B cell (primary cell): ENCODE results near the gene FYN. TPM values are rescaled to one million over a fixed set of nuclear protein-coding genes. Genes with fewer than 3 reads are reported as not detected.

Source experiments
- ATAC-seq: fragments of 200-7000 bp; cut with Tn5 transposase; one replicate; pipeline ENCODE4 v1.10.0; 2021; ENCODE audit warnings: low read depth, mild to moderate bottlenecking, moderate number of reproducible peaks, moderate library complexity
- CTCF ChIA-PET: fragments of 350-600 bp; sonication (Branson Sonifier 250); formaldehyde crosslinking; loops from one replicate; lab custom pipeline; 2021; ENCODE audit warnings: antibody characterized with exemption, inconsistent platforms; lab: Charles Lee
- POLR2A ChIA-PET: fragments of 350-600 bp; sonication (Branson Sonifier 250); formaldehyde crosslinking; loops from one replicate; lab custom pipeline; 2021; ENCODE audit warnings: antibody characterized with exemption; lab: Charles Lee
- DNase-seq: peaks from one replicate; pipeline ENCODE4 v3.0.0; 2013
- H2AFZ ChIP-seq: 2 replicates; pipeline ENCODE4 v1.6.1; 2012; ENCODE audit warnings: mild to moderate bottlenecking, low read depth, low read length; ENCODE audit not compliant: insufficient read depth, poor library complexity, severe bottlenecking
- H3K27ac ChIP-seq, 2 donors: 1 replicate in 1 of 2; 2 replicates in 1 of 2; pipeline ENCODE4 v1.5.1; 2012 to 2013; ENCODE audit warnings: low read length in 2 of 2, mild to moderate bottlenecking in 2 of 2, moderate library complexity in 1 of 2
- H3K27me3 ChIP-seq, 4 experiments: fragments of 200-600 bp in 1 of 4; sonication (generic) in 1 of 4; replicated peaks in 1 of 4; 1 replicate in 2 of 4; 2 replicates in 2 of 4; pipeline versions ENCODE4 v1.6.1 to v1.7.0; 2013 to 2016; ENCODE audit warnings: low read length in 3 of 4, mild to moderate bottlenecking in 2 of 4, mixed read lengths in 1 of 4, moderate library complexity in 1 of 4; ENCODE audit not compliant: insufficient read depth in 4 of 4, control insufficient read depth in 3 of 4; ENCODE audit errors: control extremely low read depth in 1 of 4
- H3K36me3 ChIP-seq, 2 experiments: replicated peaks in 1 of 2; 1 replicate in 1 of 2; 2 replicates in 1 of 2; pipeline versions ENCODE4 v1.6.1 to v1.7.1; 2013; ENCODE audit warnings: low read length in 1 of 2; ENCODE audit not compliant: insufficient read depth in 2 of 2, control insufficient read depth in 1 of 2; ENCODE audit errors: control extremely low read depth in 1 of 2, extremely low read depth in 1 of 2
- H3K4me1 ChIP-seq, 2 donors: fragments of 200-600 bp in 1 of 2; sonication (generic) in 1 of 2; 1 replicate in 1 of 2; 2 replicates in 1 of 2; pipeline versions ENCODE4 v1.5.1 to v1.6.1; 2013 to 2017; ENCODE audit warnings: low read length in 2 of 2; ENCODE audit not compliant: control insufficient read depth in 2 of 2, insufficient read depth in 2 of 2
- H3K4me2 ChIP-seq: replicated peaks from 2 replicates; pipeline ENCODE3; 2012; ENCODE audit warnings: mild to moderate bottlenecking, low read depth, low read length; ENCODE audit not compliant: poor library complexity, severe bottlenecking
- H3K4me3 ChIP-seq, 5 experiments: fragments of 200-600 bp in 1 of 5; sonication (generic) in 1 of 5; 1 replicate in 3 of 5; 2 replicates in 2 of 5; pipeline versions ENCODE4 v1.5.1 to v1.7.0; 2011 to 2016; ENCODE audit warnings: low read length in 4 of 5, mild to moderate bottlenecking in 4 of 5, low read depth in 2 of 5, control low read depth in 1 of 5, moderate library complexity in 1 of 5; ENCODE audit not compliant: insufficient read depth in 1 of 5; ENCODE audit errors: control extremely low read depth in 1 of 5, extremely low read depth in 1 of 5
- H3K79me2 ChIP-seq: fragments of 200-600 bp; sonication (generic); one replicate; pipeline ENCODE4 v1.6.0; 2016; ENCODE audit warnings: low read length; ENCODE audit not compliant: control insufficient read depth, insufficient read depth
- H3K9ac ChIP-seq: fragments of 200-600 bp; sonication (generic); 2 replicates; pipeline ENCODE4 v1.6.1; 2017; ENCODE audit warnings: mild to moderate bottlenecking, low read length, moderate library complexity
- H3K9me3 ChIP-seq, 3 donors: one replicate each; pipeline versions ENCODE4 v1.6.1 to v1.7.1; 2013; ENCODE audit warnings: low read length in 2 of 3; ENCODE audit not compliant: control insufficient read depth in 2 of 3, insufficient read depth in 1 of 3; ENCODE audit errors: control extremely low read depth in 1 of 3
- H4K20me1 ChIP-seq: 2 replicates; pipeline ENCODE4 v1.6.0; 2012; ENCODE audit warnings: mild to moderate bottlenecking, low read length; ENCODE audit not compliant: insufficient read depth, control insufficient read depth, poor library complexity, severe bottlenecking
- H3K27ac Mint-ChIP-seq: one replicate; pipeline ENCODE4 v1.8.0; 2021; ENCODE audit warnings: mixed read lengths
- H3K27me3 Mint-ChIP-seq: one replicate; pipeline ENCODE4 v1.8.0; 2021; ENCODE audit warnings: mixed read lengths
- H3K4me1 Mint-ChIP-seq: one replicate; pipeline ENCODE4 v1.8.0; 2021; ENCODE audit warnings: mixed read lengths
- H3K4me3 Mint-ChIP-seq: one replicate; pipeline ENCODE4 v1.8.0; 2021; ENCODE audit warnings: mixed read lengths
- H3K9me3 Mint-ChIP-seq: one replicate; pipeline ENCODE4 v1.8.0; 2022; ENCODE audit warnings: mixed read lengths; ENCODE audit not compliant: insufficient read depth
- EZH2 ChIP-seq: IDR thresholded peaks from 2 replicates; pipeline ENCODE4 v1.6.1; 2012; ENCODE audit warnings: borderline replicate concordance, low read depth, mild to moderate bottlenecking, moderate library complexity, low read length; ENCODE audit not compliant: insufficient read depth, poor library complexity, severe bottlenecking
- WGBS: methylation state at CpG from one replicate; pipeline ENCODE4 v1.1.5; 2013; ENCODE audit warnings: missing lambda C conversion rate; ENCODE audit not compliant: insufficient coverage; 5-methylcytosine and 5-hydroxymethylcytosine counted together
- intact Hi-C: fragments of 100-400 bp; cut with micrococcal nuclease; formaldehyde crosslinking; loops from one replicate; pipeline ENCODE4 v1.10.0; 2022
- polyA plus RNA-seq: library from polyadenylated mRNA; depleted of rRNA; stranded (reverse); fragments of >200 nt; gene quantifications from 2 replicates; pipeline ENCODE4 v1.2.3, GENCODE V29; 2012
- total RNA-seq, 2 donors: library from RNA; stranded (reverse); fragments of 120-200 nt in 1 of 2; gene quantifications; 1 replicate in 1 of 2; 2 replicates in 1 of 2; pipeline versions ENCODE4 v1.2.3 to v1.2.4, GENCODE V29; 2013 to 2022
- TF ChIP-seq, protein P1 (sequence below): fragments of 200-600 bp; IDR thresholded peaks from one replicate; pipeline ENCODE4 v1.8.0; 2022; ENCODE audit warnings: antibody characterized with exemption, mild to moderate bottlenecking

The FYN gene
- total and polyA plus RNA-seq, 2 donors (not counting 1 experiment from before 2014, with no cell fraction given): 54.1 to 94.0 TPM

- Mint-ChIP-seq H3K9me3 (no peaks in the 10 kb centered on the region), H3K27ac (no peak overlapping the region), H3K27me3 (no peaks in the 10 kb centered on the region), H3K4me3 (no peak overlapping the region), H3K4me1 (peaks cover 9% of the 10 kb centered on the region)
- no peaks in the 10 kb centered on the region for H4K20me1 ChIP-seq
- H3K27ac ChIP-seq: no peak overlapping the region
- no peak for TF ChIP-seq EZH2
- TF ChIP-seq, protein P1, sequence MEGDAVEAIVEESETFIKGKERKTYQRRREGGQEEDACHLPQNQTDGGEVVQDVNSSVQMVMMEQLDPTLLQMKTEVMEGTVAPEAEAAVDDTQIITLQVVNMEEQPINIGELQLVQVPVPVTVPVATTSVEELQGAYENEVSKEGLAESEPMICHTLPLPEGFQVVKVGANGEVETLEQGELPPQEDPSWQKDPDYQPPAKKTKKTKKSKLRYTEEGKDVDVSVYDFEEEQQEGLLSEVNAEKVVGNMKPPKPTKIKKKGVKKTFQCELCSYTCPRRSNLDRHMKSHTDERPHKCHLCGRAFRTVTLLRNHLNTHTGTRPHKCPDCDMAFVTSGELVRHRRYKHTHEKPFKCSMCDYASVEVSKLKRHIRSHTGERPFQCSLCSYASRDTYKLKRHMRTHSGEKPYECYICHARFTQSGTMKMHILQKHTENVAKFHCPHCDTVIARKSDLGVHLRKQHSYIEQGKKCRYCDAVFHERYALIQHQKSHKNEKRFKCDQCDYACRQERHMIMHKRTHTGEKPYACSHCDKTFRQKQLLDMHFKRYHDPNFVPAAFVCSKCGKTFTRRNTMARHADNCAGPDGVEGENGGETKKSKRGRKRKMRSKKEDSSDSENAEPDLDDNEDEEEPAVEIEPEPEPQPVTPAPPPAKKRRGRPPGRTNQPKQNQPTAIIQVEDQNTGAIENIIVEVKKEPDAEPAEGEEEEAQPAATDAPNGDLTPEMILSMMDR: no peak
- H3K27me3 ChIP-seq: no peaks in the 10 kb centered on the region
- H3K4me3 ChIP-seq: no peak overlapping the region
- CTCF ChIA-PET: no interaction called here
- H3K9me3 ChIP-seq: no peaks in the 10 kb centered on the region
- WGBS: 88% methylated on average over 1 of the region's 4 CpGs
- H2AFZ ChIP-seq: no peak overlapping the region
- no peak for DNase-seq
- no peaks in the 10 kb centered on the region for H3K36me3 ChIP-seq
- peaks cover 0 to 6% of the 10 kb centered on the region in 2 donors for H3K4me1 ChIP-seq
- POLR2A ChIA-PET: no interaction called here
- H3K4me2 ChIP-seq: no peak overlapping the region
- peaks cover 20% of the 10 kb centered on the region for H3K79me2 ChIP-seq
- no peak overlapping the region for H3K9ac ChIP-seq
- intact Hi-C loops: no loop called here
- ATAC-seq: no peak
These were observed 79.0 kb downstream of the FYN start for GRCh38 chr6:111794300-111794699.

DNA sequence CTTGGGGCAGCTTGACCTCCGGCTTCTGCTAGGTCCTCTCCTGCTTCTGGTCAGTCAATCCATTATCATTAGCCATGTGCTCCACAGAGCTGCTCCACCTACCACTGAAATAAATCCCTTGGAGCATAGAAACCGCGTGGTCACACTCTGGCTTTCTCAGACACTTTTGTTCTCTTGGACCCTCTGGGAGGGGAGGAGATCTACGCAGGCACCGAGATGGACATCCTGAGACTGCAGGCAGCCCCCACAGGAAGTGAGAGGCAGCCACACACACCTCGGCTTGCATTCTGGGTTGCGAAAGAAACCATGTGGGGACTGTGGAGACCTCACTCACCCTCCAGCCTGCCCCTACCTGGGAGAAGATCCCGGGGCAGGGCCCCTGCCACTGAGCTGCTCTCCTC lies 79.5 kb downstream of the FYN start:
- Mint-ChIP-seq H3K27me3 (no peaks in the 10 kb centered on the region), H3K4me1 (peaks cover 9% of the 10 kb centered on the region), H3K9me3 (no peaks in the 10 kb centered on the region), H3K4me3 (no peak overlapping the region), H3K27ac (no peak overlapping the region)
- Histone ChIP-seq H3K4me3 (no peak overlapping the region), H3K4me1 (peaks cover 0 to 6% of the 10 kb centered on the region in 2 donors), H2AFZ (no peak overlapping the region), H3K9me3 (no peaks in the 10 kb centered on the region), H3K9ac (no peak overlapping the region), H4K20me1 (no peaks in the 10 kb centered on the region), H3K79me2 (peaks cover 20% of the 10 kb centered on the region), H3K27me3 (no peaks in the 10 kb centered on the region), H3K27ac (no peak overlapping the region), H3K36me3 (no peaks in the 10 kb centered on the region), H3K4me2 (no peak overlapping the region)
- 48% methylated on average over 7 of the region's 8 CpGs for WGBS
- ATAC-seq: no peak
- ChIA-PET CTCF (no interaction called here), POLR2A (no interaction called here)
- intact Hi-C loops: no loop called here
- DNase-seq: no peak
- TF ChIP-seq EZH2: no peak
- TF ChIP-seq, protein P1: no peak
